Colon (tissue), 2 donors: ENCODE data around the gene CDC42BPB.

Experiments used
- FAIRE-seq: peaks from 2 replicates; lab custom pipeline; 2012; peaks lifted over from hg19 to GRCh38; lab: Jason Lieb, UNC
- donor health status: control.
- donor health status: control.

The CDC42BPB gene

GRCh38 chr14:103094406-103095209, 37.3 kb upstream of the CDC42BPB start, which contains the start of gene EXOC3L4:
Gene EXOC3L4 (plus strand): TSS chr14:103094725. CDS start chr14:103100220, 5,495 bp downstream.
- no peak for FAIRE-seq

- no peak for FAIRE-seq
These were observed 36.6 kb upstream of the CDC42BPB start for GRCh38 chr14:103093856-103094405.

DNA sequence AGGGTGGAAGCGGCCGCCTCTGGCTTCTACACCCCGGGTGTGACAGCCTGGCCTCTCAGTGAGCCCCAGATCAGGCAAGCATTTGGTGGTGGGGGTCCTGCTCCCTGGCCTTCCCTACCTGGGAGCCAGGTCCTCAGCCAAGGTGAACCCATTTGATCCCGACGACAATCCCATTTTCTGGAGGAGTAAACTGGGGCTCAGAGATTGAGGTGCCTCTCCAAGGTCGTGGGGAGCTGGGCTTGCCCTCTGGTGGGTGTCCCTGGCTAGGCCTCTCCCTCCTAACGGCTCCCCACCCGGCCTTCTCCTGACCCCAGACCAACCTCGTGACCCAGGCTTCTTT, 34.5 kb upstream of the CDC42BPB start:
- FAIRE-seq, result no peak

DNA sequence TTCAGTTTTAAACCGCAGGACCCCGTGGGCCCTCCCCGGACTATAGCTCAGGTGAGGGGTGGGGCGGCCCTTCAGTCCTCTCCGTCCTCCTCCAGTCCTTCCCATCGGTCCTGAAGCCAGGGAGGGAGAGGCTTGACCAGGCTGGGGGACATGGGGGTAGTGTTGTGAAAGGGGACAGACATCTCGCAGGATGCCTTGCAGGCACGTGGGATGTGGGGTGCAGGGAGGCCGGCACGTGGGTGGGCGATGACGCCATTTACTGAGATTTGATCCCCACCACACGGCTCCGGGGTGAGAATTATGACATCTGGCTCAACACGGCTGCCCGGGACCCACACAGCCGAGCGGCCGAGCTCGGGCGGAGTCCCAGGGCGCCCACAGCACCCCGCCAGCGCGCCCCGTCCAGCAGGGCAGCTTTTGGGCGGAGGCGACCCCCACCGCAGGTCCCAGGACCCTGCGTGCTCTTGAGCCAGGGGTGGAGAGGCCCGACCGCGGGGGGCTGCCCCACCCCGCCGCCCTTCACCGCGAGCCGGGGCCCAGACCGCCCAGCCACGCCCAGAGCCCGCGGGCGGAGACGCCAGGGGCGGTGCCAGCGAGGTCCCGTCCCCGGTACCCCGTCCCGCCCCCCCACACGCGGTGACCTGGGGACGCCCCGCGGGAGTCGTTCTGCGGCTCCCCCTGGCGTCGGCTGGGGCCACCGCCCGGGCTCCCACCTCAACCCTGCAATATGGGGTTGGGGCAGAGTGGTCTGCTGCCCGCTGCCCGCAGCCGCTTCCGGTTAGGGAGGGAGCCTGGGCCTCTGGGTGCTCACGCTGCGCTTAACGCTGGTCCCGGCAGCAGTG, 33.9 kb upstream of the CDC42BPB start:
- no peak for FAIRE-seq

GRCh38 chr14:103090481-103091020, 33.2 kb upstream of the CDC42BPB start:
- FAIRE-seq, result no peak

GRCh38 chr14:103089386-103090335, 32.3 kb upstream of the CDC42BPB start:
- FAIRE-seq, result no peak

DNA sequence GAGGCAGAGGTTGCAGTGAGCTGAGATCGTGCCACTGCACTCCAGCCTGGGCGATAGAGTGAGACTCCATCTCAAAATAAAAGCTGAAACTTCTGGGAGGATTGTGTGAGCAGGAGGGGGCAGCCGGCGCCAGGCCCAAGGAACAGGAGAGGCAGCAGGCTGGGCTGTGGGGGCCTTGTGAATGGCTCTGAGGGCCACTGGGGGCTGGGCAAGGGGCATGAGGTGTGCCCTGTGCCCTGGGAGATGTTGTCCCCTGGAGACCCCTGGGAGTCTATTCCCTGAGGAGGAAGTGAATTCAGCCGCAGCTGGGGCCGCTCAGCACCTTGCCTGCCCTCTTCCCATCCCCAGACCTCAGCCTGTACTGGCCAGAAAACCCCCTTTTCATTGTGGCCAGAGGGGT, 31.6 kb upstream of the CDC42BPB start:
- no peak for FAIRE-seq

- FAIRE-seq, result no peak
These were observed 30.0 kb upstream of the CDC42BPB start for GRCh38 chr14:103087343-103087835.

DNA sequence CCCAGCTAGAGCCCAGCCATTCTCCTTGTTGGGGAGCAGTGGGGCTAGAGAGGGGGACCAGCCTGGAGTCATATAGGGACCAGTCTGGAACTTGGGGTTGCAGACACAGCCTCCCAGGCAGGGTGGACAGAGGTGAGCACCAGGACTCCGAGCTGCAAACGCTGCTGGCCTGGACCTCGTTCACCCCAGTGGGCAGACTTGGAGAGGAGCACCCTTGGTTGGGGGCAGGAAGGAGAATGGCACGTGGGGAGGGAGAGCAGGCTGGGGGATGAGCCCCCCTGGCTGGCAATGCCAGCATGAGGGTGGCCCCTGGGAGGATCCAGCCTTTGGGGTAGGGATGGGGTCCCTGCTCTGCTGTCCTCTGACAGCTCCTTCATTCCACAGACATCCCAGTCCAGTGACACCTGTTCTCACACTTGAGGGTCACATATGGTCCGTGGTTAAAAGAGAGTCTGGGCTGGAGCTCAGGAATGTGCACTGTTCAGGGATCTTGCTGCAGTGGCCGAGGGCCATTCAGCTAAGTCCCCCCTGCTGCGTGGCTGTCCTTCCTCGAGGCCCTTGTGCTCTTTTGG, 29.5 kb upstream of the CDC42BPB start:
- FAIRE-seq, result no peak

GRCh38 chr14:103085106-103086091, 28.1 kb upstream of the CDC42BPB start:
- FAIRE-seq, result no peak

DNA sequence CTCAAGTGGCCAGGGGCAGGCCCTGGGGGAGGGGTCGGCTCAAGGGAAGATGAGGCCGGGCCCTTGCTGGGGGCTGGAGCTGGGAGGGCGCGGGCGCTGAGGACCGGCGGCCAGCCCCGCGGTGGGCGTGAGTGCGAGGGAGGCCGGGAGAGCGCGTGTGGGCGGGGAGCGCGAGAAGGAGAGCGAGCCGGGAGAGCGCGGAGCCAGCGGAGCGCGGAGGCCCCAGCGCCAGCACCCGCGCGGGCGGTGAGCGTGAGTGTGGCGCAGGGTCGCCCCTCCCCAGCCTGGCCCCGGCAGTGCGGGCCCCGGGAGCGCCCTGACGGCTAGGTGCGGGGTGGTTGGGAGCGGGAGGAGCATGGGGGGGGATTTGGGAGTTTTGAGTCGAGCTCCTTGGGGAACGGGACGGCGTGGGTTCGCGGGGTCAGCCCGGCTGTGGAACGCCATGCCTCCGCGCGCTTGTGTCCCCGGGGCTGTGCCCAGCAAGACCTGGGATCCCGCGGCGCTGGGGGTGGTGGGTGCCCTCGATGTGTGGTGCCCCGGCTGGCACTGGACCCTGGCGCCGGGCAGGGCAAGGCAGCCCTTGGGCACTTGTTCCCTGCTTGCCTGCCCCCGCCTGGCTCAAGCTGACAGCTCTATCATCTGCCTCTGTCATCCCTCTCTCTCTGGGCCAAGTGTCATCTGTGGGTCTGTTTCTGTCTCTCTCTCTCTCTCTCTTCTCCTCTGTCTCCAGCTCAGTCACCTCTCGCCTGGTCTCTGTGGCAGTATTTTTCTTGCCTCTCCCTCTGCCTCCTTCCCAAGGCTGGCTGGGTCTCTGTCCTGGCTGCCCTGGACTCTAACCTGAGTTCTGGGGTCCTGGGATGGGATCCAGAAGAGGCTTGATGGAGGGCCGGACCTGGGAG, 26.9 kb upstream of the CDC42BPB start, which contains the start of gene LBHD2:
Gene LBHD2 (plus strand): TSS at position 190 of the 899 bp plus-strand sequence. CDS start 1,803 bp downstream, outside the sequence.
- FAIRE-seq, result no peak

DNA sequence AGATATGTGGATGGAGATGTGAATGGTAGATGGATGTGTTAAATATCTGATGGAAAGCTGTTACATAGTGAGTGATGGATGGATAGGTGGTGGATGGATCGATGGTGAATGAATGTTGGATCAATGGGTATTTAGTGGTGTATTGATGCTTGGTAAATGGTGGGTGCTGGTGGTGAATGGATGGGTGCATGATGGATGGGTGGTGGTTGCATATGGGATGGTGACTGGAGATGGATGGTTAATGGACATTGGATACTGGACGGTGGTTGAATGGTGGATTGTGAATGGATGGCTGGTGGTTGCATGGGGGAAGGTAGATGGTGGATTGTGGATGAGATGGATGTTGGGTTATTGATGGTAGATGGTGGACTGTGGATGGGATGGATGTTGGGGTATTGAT, 24.6 kb upstream of the CDC42BPB start:
- no peak for FAIRE-seq

GRCh38 chr14:103078860-103079587, 21.7 kb upstream of the CDC42BPB start:
- no peak for FAIRE-seq

DNA sequence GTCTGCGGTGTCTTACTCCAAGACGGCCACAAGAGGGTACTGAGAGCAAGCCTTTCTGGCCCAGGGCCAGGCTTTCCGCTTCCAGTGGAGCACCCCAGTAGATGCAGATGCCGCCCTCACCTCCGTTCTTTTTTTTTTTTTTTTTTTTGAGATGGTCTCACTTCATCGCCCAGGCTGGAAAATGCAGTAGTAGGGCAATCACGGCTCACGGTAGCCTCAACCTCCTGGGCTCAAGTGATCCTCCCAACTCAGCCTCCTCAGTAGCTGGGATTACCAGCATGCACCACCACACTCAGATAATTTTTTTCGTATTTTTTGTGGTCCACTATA, 21.0 kb upstream of the CDC42BPB start:
- no peak for FAIRE-seq

- no peak for FAIRE-seq
These were observed 17.5 kb upstream of the CDC42BPB start for GRCh38 chr14:103074729-103075367.

DNA sequence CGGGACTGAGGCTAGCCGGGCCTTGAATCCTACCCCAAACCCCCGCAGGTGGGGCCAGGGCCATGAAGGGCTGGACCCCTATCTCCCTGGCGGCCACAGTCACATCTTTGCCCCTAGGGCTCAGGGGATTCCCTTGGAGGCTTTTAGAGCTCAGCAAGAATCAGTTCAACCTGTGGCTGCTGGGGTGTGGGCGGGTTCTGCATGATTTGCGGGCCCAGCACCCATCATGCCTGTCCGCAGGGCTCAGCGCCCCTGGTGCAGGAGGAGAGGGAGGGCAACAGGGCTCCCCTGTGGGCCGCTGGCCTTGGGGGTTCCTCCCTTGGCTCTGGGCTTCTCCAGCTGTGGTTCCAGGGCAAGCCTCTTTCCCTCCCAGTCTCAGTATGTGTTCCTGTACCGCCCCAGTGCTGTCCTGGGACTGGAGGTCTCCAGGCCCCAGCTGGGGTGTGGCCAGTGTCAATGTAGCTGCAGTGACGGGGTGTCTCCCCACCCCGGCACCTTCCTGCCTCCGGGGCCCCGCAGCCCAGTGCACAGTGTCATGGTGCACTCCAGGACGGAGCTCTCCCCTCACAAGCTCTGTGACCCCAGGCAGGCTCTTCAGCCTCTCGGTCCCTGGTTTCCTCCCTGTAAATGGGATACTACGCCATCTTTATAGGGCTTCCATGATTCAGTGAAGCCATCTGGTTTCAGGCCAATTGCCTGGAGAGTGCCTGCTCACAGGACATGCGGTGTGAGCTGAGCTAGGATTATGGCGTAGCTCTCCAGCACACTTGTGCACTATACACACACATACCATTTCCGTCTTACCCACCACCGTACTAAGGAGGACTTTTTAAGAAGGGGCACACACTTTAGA, 16.8 kb upstream of the CDC42BPB start:
- FAIRE-seq, result no peak
